Measurements from ENCODE around the gene GFI1. TPM values are rescaled to one million over a fixed set of nuclear protein-coding genes. Genes with fewer than 3 reads are reported as not detected.
A peak's percentile ranks its signal among the peaks of the same experiment; 100 is the strongest.

GFI1 gene
- total and polyA plus RNA-seq, 5 donors from 2014 or later: 3.0 to 11.5 (median 6.5) TPM

DNA sequence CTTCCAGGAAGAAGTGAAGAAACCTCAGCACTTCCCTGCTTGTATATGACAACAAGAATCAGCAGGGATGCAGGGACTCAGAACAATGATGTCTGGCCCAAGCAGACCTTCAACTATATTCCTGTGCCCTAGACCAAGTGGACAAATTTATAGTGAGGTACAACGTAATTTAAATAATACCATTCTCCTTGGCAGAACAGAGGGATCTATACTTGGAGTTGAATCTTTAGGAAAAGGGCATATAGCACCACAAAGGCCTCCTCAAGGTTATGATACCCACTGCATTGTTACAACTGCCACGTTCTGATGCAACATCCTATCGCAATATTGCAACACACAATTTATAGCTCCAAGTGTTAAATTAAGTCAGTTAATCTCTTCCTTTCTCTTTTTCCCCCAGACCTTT is 29.1 kb upstream of the GFI1 start:
- Histone ChIP-seq H3K9me3 (ENCODE audit: control insufficient read depth in 2 of 2, low read length in 2 of 2) (no peaks in the 10 kb centered on the region), H3K27me3 (ENCODE audit: control insufficient read depth, insufficient read depth, low read length) (peaks cover 2% of the 10 kb centered on the region), H3K4me3 (ENCODE audit: low read depth, low read length) (no peak overlapping the region), H3K36me3 (ENCODE audit: control insufficient read depth, insufficient read depth, low read length) (no peaks in the 10 kb centered on the region), H3K4me1 (ENCODE audit: control insufficient read depth, insufficient read depth, low read length, poor library complexity, severe bottlenecking) (no peaks in the 10 kb centered on the region), H3K27ac (ENCODE audit: insufficient read depth, low read length, poor library complexity, severe bottlenecking) (no peak overlapping the region)
- Mint-ChIP-seq H3K4me3 (no peak overlapping the region), H3K27me3 (peaks cover 11% of the 10 kb centered on the region), H3K36me3 (no peaks in the 10 kb centered on the region), H3K9me3 (peaks cover 0 to 1% (median 0%) of the 10 kb centered on the region in 7 donors), H3K4me1 (no peaks in the 10 kb centered on the region), H3K27ac (no peak overlapping the region)
- no peak for ATAC-seq (ENCODE audit: low read depth in 2 of 2)
- no peak for DNase-seq

DNA sequence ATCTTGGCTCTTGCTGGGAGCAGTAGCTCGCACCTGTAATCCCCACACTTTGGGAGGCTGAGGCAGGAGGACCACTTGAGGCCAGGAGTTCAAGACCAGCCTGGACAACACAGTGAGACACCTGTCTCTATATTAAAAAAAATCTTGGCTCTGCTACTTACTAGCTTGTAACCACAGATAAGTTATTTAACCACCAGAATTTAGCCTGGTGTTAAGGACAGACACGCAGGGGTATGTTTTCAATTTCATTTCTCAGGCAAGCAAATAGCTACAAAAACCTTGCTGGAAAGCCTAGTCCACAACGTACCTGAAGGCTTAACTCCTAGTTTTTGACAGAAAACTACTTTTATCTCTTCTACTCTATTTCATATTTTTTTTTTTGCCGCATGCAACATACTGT is 24.8 kb upstream of the GFI1 start:
- Mint-ChIP-seq H3K4me3 (no peak overlapping the region), H3K4me1 (no peaks in the 10 kb centered on the region), H3K27ac (no peak overlapping the region), H3K27me3 (peaks cover 11% of the 10 kb centered on the region), H3K36me3 (no peaks in the 10 kb centered on the region), H3K9me3 (peaks cover 0 to 2% (median 0%) of the 10 kb centered on the region in 7 donors)
- DNase-seq: no peak
- Histone ChIP-seq H3K36me3 (ENCODE audit: control insufficient read depth, insufficient read depth, low read length) (no peaks in the 10 kb centered on the region), H3K27me3 (ENCODE audit: control insufficient read depth, insufficient read depth, low read length) (no peaks in the 10 kb centered on the region), H3K4me3 (ENCODE audit: low read depth, low read length) (no peak overlapping the region), H3K4me1 (ENCODE audit: control insufficient read depth, insufficient read depth, low read length, poor library complexity, severe bottlenecking) (no peaks in the 10 kb centered on the region), H3K27ac (ENCODE audit: insufficient read depth, low read length, poor library complexity, severe bottlenecking) (no peak overlapping the region), H3K9me3 (ENCODE audit: control insufficient read depth in 2 of 2, low read length in 2 of 2) (no peaks in the 10 kb centered on the region)
- ATAC-seq (ENCODE audit: low read depth in 2 of 2): no peak

DNA sequence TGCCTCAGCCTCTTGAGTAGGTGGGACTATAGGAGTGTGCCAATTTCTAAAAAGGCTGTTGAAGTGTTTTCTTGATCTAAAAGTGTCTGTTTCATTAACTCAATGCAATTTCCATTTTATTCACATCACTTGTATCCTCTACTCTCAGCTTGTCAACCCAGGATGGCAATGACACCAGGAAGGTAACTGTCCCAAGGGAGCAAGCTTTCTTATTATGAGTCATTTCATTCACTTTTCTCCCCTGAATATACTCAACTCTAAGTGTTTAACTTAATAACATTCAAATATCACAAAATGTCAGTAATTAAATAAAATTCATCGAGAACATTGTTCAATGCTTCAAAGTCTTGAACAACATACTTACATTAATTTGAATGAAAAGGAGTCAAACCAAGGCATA is 22.9 kb upstream of the GFI1 start:
- Histone ChIP-seq H3K4me3 (ENCODE audit: low read depth, low read length) (no peak overlapping the region), H3K27ac (ENCODE audit: insufficient read depth, low read length, poor library complexity, severe bottlenecking) (no peak overlapping the region), H3K4me1 (ENCODE audit: control insufficient read depth, insufficient read depth, low read length, poor library complexity, severe bottlenecking) (no peaks in the 10 kb centered on the region), H3K36me3 (ENCODE audit: control insufficient read depth, insufficient read depth, low read length) (no peaks in the 10 kb centered on the region), H3K27me3 (ENCODE audit: control insufficient read depth, insufficient read depth, low read length) (no peaks in the 10 kb centered on the region), H3K9me3 (ENCODE audit: control insufficient read depth in 2 of 2, low read length in 2 of 2) (no peaks in the 10 kb centered on the region)
- H3K9me3 Mint-ChIP-seq: peaks cover 0 to 4% (median 0%) of the 10 kb centered on the region in 7 donors
- DNase-seq (no peak), ATAC-seq (ENCODE audit: low read depth in 2 of 2) (no peak)
- peaks cover 0 to 5% (median 1%) of the 10 kb centered on the region in 4 donors for H3K4me1 Mint-ChIP-seq
- no peak overlapping the region for H3K27ac Mint-ChIP-seq
- peaks cover 5% of the 10 kb centered on the region for H3K27me3 Mint-ChIP-seq
- H3K36me3 Mint-ChIP-seq: no peaks in the 10 kb centered on the region
- H3K4me3 Mint-ChIP-seq: no peak overlapping the region

DNA sequence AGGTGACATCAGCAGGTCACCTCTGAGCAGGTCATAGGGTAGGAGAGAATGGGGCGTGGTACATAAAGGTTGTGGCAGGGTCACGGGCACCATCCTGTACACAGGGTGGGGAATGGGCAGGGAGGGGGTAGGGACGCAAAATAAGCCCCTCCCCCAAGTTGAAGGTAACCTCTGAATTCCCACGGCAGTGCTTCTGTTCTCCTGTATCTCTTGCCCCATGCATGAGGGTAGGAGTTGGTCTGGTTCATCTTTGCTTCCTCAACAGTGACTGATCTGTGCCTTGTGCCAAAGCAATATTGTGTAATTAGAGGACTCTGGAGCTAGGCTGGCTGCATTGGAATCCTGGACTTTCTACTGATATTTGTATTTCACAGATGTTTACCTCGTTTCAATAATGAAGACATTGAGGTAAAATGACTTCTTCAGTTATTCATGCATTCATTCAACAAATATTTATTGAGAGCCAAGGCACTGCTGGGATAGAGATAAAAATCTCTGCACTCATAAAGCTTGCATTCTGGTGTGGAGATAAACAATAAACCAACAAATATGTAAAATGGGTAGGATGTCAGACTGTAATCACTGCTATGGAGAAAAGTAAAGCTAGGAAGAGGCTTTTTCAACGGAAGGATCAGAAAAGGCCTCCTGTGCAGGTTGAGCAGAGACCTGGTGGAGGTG is 18.4 kb upstream of the GFI1 start:
- H3K27ac ChIP-seq (ENCODE audit: insufficient read depth, low read length, poor library complexity, severe bottlenecking): no peak overlapping the region
- H3K36me3 ChIP-seq (ENCODE audit: control insufficient read depth, insufficient read depth, low read length): no peaks in the 10 kb centered on the region
- no peaks in the 10 kb centered on the region for H3K9me3 ChIP-seq (ENCODE audit: control insufficient read depth in 2 of 2, low read length in 2 of 2)
- H3K4me3 ChIP-seq (ENCODE audit: low read depth, low read length): no peak overlapping the region
- no peaks in the 10 kb centered on the region for H3K36me3 Mint-ChIP-seq
- ATAC-seq (ENCODE audit: low read depth in 2 of 2) (no peak), DNase-seq (no peak)
- no peaks in the 10 kb centered on the region for H3K27me3 ChIP-seq (ENCODE audit: control insufficient read depth, insufficient read depth, low read length)
- peaks cover 0 to 4% (median 0%) of the 10 kb centered on the region in 7 donors for H3K9me3 Mint-ChIP-seq
- no peaks in the 10 kb centered on the region for H3K4me1 ChIP-seq (ENCODE audit: control insufficient read depth, insufficient read depth, low read length, poor library complexity, severe bottlenecking)
- no peak overlapping the region for H3K4me3 Mint-ChIP-seq
- H3K4me1 Mint-ChIP-seq: peaks cover 0 to 17% (median 9%) of the 10 kb centered on the region in 4 donors
- peaks cover 4% of the 10 kb centered on the region for H3K27me3 Mint-ChIP-seq
- H3K27ac Mint-ChIP-seq: peak overlapping the region in 1 of 3 donors; percentile 53

DNA sequence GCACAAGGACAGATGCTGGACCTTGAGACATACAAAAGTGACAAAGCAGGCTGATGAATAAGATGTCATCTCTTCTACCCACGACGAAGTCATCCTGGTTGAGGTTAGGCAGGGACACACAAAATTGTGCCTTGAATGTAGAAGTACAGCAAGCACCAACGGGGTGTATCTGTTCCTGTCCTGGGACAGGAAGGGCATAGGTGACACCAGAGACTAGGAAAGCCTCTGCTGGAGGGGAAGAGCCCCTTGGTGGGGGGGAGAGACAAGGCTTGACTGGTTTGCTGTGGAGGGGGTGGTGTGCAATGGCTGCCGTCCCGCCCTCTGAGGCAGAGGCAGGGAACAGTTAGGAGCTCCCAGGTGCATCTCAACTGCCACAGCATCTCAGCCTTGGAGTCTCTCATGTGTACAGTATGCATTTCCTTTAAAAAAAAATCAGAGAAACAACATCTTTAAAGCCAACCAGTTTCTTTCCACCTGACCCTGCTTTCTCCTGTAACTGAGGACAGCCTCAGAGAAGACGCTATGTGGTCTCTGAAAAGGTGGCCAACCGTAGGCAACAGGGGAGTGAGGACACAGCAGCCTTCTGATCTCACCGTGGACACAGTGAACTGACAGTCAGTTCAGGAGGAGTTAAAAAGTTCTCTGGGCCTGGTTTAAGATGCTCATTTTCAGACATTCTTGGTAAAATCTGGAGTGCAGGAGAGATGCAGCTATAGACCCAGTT is 17.7 kb upstream of the GFI1 start:
- H3K27me3 Mint-ChIP-seq: peaks cover 4% of the 10 kb centered on the region
- no peaks in the 10 kb centered on the region for H3K4me1 ChIP-seq (ENCODE audit: control insufficient read depth, insufficient read depth, low read length, poor library complexity, severe bottlenecking)
- peaks cover 0 to 4% (median 0%) of the 10 kb centered on the region in 7 donors for H3K9me3 Mint-ChIP-seq
- ATAC-seq (ENCODE audit: low read depth in 2 of 2) (no peak), DNase-seq (no peak)
- peaks cover 0 to 17% (median 9%) of the 10 kb centered on the region in 4 donors for H3K4me1 Mint-ChIP-seq
- H3K27me3 ChIP-seq (ENCODE audit: control insufficient read depth, insufficient read depth, low read length): no peaks in the 10 kb centered on the region
- no peaks in the 10 kb centered on the region for H3K36me3 ChIP-seq (ENCODE audit: control insufficient read depth, insufficient read depth, low read length)
- no peaks in the 10 kb centered on the region for H3K36me3 Mint-ChIP-seq
- H3K4me3 Mint-ChIP-seq: no peak overlapping the region
- no peak overlapping the region for H3K27ac ChIP-seq (ENCODE audit: insufficient read depth, low read length, poor library complexity, severe bottlenecking)
- H3K27ac Mint-ChIP-seq: peak overlapping the region in 1 of 3 donors; percentile 38
- H3K9me3 ChIP-seq (ENCODE audit: control insufficient read depth in 2 of 2, low read length in 2 of 2): no peaks in the 10 kb centered on the region
- no peak overlapping the region for H3K4me3 ChIP-seq (ENCODE audit: low read depth, low read length)

DNA sequence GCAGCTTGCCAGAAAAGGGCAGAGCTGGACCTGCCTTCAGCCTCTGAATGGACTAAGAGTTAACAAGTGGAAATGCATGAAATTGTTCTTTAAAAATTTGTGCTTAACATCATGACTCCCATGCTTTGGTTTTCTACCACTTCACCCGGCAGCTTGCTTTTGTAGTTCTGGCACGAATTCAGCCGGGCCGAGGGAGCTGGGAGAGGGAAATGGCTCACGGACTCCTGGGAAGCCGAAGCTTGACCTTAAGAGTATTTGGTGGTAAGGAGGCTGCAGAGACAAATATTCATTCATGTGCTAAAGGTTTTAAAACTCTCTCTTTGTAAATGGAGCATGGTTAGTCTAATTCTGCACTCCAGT is 17.2 kb upstream of the GFI1 start:
- Mint-ChIP-seq H3K36me3 (no peaks in the 10 kb centered on the region), H3K9me3 (peaks cover 0 to 4% (median 0%) of the 10 kb centered on the region in 7 donors), H3K4me1 (peaks cover 0 to 17% (median 9%) of the 10 kb centered on the region in 4 donors), H3K27me3 (peaks cover 4% of the 10 kb centered on the region), H3K27ac (peak overlapping the region in 1 of 3 donors; percentile 38), H3K4me3 (no peak overlapping the region)
- Histone ChIP-seq H3K9me3 (ENCODE audit: control insufficient read depth in 2 of 2, low read length in 2 of 2) (no peaks in the 10 kb centered on the region), H3K4me1 (ENCODE audit: control insufficient read depth, insufficient read depth, low read length, poor library complexity, severe bottlenecking) (no peaks in the 10 kb centered on the region), H3K36me3 (ENCODE audit: control insufficient read depth, insufficient read depth, low read length) (no peaks in the 10 kb centered on the region), H3K27me3 (ENCODE audit: control insufficient read depth, insufficient read depth, low read length) (no peaks in the 10 kb centered on the region), H3K27ac (ENCODE audit: insufficient read depth, low read length, poor library complexity, severe bottlenecking) (no peak overlapping the region), H3K4me3 (ENCODE audit: low read depth, low read length) (no peak overlapping the region)
- DNase-seq: no peak
- ATAC-seq (ENCODE audit: low read depth in 2 of 2): no peak

DNA sequence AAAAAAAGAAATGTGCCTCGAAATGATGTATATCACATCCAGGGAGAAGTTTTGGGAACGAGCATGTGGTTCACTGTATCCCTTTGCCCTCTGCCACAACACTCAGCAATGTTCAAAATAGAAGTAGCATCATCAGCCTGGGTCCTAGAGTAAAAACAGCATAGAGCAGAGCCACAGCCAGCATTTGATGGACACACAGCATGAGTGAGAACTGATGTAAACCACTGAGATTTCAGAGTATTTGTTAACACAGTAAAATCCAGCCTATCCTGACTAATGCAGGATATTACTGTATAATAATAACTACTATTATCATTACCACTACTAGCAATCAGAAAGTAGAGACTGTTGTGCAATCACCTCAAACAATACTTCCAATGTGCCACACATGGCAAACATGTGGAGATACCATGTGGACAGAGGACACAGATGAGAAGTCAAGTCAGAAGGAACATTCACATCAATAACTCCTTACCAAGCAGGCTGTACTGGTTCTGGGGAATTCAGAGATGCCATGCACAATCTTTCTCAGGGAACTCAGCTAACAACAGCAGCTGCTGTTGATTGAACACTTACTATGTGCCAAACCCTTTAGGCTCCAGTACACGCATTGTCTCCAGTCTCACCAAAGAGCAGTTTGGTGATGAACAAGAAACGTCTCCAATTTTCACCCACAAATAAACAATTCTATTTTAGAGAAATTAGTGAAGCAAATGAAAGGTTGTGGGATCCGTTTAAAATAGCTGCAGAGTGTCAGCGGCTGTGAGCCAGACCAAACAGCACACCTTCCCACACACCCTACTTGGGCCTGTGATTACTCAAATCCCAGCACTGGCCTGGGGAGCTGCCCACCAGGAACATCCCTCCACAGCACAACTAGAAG is 16.6 kb upstream of the GFI1 start:
- Mint-ChIP-seq H3K9me3 (peaks cover 0 to 4% (median 0%) of the 10 kb centered on the region in 7 donors), H3K36me3 (no peaks in the 10 kb centered on the region), H3K4me1 (peaks cover 0 to 19% (median 9%) of the 10 kb centered on the region in 4 donors), H3K4me3 (no peak overlapping the region), H3K27me3 (peaks cover 11% of the 10 kb centered on the region), H3K27ac (no peak overlapping the region)
- DNase-seq: no peak
- ATAC-seq (ENCODE audit: low read depth in 2 of 2): no peak
- no peaks in the 10 kb centered on the region for H3K36me3 ChIP-seq (ENCODE audit: control insufficient read depth, insufficient read depth, low read length)
- no peaks in the 10 kb centered on the region for H3K4me1 ChIP-seq (ENCODE audit: control insufficient read depth, insufficient read depth, low read length, poor library complexity, severe bottlenecking)
- no peaks in the 10 kb centered on the region for H3K9me3 ChIP-seq (ENCODE audit: control insufficient read depth in 2 of 2, low read length in 2 of 2)
- no peaks in the 10 kb centered on the region for H3K27me3 ChIP-seq (ENCODE audit: control insufficient read depth, insufficient read depth, low read length)
- no peak overlapping the region for H3K27ac ChIP-seq (ENCODE audit: insufficient read depth, low read length, poor library complexity, severe bottlenecking)
- H3K4me3 ChIP-seq (ENCODE audit: low read depth, low read length): no peak overlapping the region
